Fibroblast of lung (primary cell): ENCODE results near the gene DCP1B. TPM values are rescaled to one million over a fixed set of nuclear protein-coding genes. Genes with fewer than 3 reads are reported as not detected.

Source experiments
- DNase-seq, 2 donors: peaks; one replicate each; pipeline versions ENCODE4 v3.0.0 to v3.0.0-alpha.2; 2010; ENCODE audit warnings: low read depth in 2 of 2
- H2AFZ ChIP-seq: 2 replicates; pipeline ENCODE4 v1.5.1; 2012; ENCODE audit warnings: low read length, control low read depth, inconsistent platforms
- H3K27ac ChIP-seq: 2 replicates; pipeline ENCODE4 v1.5.1; 2011; ENCODE audit warnings: low read length, control low read depth; ENCODE audit not compliant: insufficient read depth
- H3K27me3 ChIP-seq: 2 replicates; pipeline ENCODE4 v1.5.1; 2011; ENCODE audit warnings: mild to moderate bottlenecking, low read length; ENCODE audit not compliant: control insufficient read depth, insufficient read depth
- H3K36me3 ChIP-seq: 2 replicates; pipeline ENCODE4 v1.5.1; 2011; ENCODE audit warnings: low read length; ENCODE audit not compliant: control insufficient read depth, insufficient read depth
- H3K4me1 ChIP-seq: 2 replicates; pipeline ENCODE4 v1.5.1; 2011; ENCODE audit warnings: low read length; ENCODE audit not compliant: control insufficient read depth, insufficient read depth; ENCODE audit errors: extremely low read depth
- H3K4me2 ChIP-seq: 2 replicates; pipeline ENCODE4 v1.5.1; 2011; ENCODE audit warnings: low read length, control low read depth; ENCODE audit not compliant: insufficient read depth; ENCODE audit errors: extremely low read depth
- H3K4me3 ChIP-seq, 4 experiments: fragments of 200-600 bp in 1 of 4; sonication (generic) in 1 of 4; replicated peaks in 1 of 4; 2 replicates each; pipeline ENCODE4 v1.5.1; 2011 to 2016; ENCODE audit warnings: low read length in 4 of 4, low read depth in 3 of 4, mild to moderate bottlenecking in 3 of 4, control low read depth in 2 of 4, inconsistent platforms in 1 of 4, mixed read lengths in 1 of 4; ENCODE audit not compliant: insufficient read depth in 1 of 4; ENCODE audit errors: control extremely low read depth in 1 of 4
- H3K79me2 ChIP-seq: 2 replicates; pipeline ENCODE4 v1.5.1; 2012; ENCODE audit warnings: mild to moderate bottlenecking, low read length, inconsistent platforms; ENCODE audit not compliant: control insufficient read depth, insufficient read depth
- H3K9ac ChIP-seq: 2 replicates; pipeline ENCODE4 v1.5.1; 2011; ENCODE audit warnings: mild to moderate bottlenecking, low read length, control low read depth; ENCODE audit not compliant: insufficient read depth
- H3K9me3 ChIP-seq: 2 replicates; pipeline ENCODE4 v1.5.1; 2012; ENCODE audit warnings: low read depth, low read length; ENCODE audit not compliant: control insufficient read depth, insufficient read depth
- H4K20me1 ChIP-seq: 2 replicates; pipeline ENCODE4 v1.5.1; 2011; ENCODE audit warnings: low read length; ENCODE audit not compliant: control insufficient read depth, insufficient read depth; ENCODE audit errors: extremely low read depth
- EZH2 ChIP-seq: IDR thresholded peaks from 2 replicates; pipeline ENCODE4 v1.5.1; 2012; ENCODE audit warnings: low read length, control low read depth, mild to moderate bottlenecking; ENCODE audit errors: missing control alignments
- polyA plus RNA-seq, 2 donors: library from polyadenylated mRNA; depleted of rRNA in 1 of 2; stranded (reverse) in 1 of 2; unstranded in 1 of 2; fragments of >200 nt; gene quantifications; 2 replicates each; pipeline ENCODE4 v1.2.1, GENCODE V29; 2011 to 2012; ENCODE audit warnings: missing spikeins in 1 of 2
- total RNA-seq: library from RNA; depleted of rRNA; stranded (reverse); fragments of >200 nt; gene quantifications from 2 replicates; pipeline ENCODE4 v1.2.1, GENCODE V29; 2014
- TF ChIP-seq, protein P1 (sequence below), 2 donors: IDR thresholded peaks in 1 of 2; conservative IDR thresholded peaks in 1 of 2; 1 replicate in 1 of 2; 2 replicates in 1 of 2; pipeline ENCODE4 v1.5.1; 2011 to 2012; ENCODE audit warnings: low read length in 2 of 2, control low read depth in 1 of 2, inconsistent platforms in 1 of 2, low read depth in 1 of 2, mild to moderate bottlenecking in 1 of 2

The DCP1B gene
- total and polyA plus RNA-seq, 2 donors (not counting 1 experiment from before 2014, with no cell fraction given), result 10.4 to 19.4 TPM

GRCh38 chr12:1916371-1917171 lies 87.7 kb downstream of the DCP1B start:
- Histone ChIP-seq H3K36me3 (no peaks in the 10 kb centered on the region), H3K9me3 (no peaks in the 10 kb centered on the region)
- DNase-seq, result no peak

DNA sequence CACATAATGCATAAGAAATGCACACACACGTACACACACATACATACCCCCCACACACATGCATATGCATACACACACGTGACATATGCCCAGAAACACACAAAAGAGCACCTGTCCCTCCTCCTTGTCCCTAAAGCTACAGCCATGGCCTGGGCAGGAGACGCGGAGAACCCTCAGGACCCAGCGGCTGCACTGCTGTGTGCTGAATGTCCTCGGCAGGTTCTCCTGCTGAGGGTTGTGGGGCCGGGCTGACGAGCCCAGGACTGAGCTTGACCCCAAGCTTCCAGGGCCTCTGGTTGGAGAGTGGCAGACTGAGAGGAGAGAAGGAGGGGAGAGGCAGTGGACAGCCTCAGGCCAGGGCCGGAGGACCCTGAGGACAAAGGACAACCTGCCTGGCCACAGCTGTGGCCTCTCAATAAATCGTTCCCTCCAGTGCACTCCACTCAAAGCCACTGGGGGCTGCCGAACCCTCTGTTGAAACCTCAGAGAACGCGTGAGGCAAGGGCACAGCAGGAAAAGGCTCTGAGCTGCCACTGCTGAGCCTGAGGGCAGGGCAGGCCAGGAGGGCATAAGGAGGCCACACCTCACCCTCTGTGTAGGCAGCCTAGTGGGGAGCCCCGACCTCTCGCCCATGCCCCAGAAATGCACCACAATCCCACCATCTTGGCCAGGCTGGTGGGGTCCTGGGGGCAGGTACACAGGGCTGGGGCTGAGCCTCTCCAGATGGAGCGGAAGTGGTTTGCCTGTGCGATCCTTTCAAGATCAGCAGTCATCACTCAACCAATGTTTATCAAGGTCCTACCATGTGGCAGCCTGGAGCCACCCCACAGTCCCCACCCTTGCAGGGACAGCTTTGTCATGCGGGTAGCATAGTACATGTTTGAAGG lies 88.9 kb downstream of the DCP1B start:
- no peak for DNase-seq
- H3K4me3 ChIP-seq, result no peak overlapping the region
- H4K20me1 ChIP-seq, result no peaks in the 10 kb centered on the region
- H3K4me1 ChIP-seq, result no peaks in the 10 kb centered on the region
- H3K27me3 ChIP-seq, result peaks cover 24% of the 10 kb centered on the region
- no peak overlapping the region for H3K9ac ChIP-seq
- H3K4me2 ChIP-seq, result no peak overlapping the region
- H3K27ac ChIP-seq, result no peak overlapping the region
- TF ChIP-seq EZH2, result no peak
- TF ChIP-seq, protein P1, sequence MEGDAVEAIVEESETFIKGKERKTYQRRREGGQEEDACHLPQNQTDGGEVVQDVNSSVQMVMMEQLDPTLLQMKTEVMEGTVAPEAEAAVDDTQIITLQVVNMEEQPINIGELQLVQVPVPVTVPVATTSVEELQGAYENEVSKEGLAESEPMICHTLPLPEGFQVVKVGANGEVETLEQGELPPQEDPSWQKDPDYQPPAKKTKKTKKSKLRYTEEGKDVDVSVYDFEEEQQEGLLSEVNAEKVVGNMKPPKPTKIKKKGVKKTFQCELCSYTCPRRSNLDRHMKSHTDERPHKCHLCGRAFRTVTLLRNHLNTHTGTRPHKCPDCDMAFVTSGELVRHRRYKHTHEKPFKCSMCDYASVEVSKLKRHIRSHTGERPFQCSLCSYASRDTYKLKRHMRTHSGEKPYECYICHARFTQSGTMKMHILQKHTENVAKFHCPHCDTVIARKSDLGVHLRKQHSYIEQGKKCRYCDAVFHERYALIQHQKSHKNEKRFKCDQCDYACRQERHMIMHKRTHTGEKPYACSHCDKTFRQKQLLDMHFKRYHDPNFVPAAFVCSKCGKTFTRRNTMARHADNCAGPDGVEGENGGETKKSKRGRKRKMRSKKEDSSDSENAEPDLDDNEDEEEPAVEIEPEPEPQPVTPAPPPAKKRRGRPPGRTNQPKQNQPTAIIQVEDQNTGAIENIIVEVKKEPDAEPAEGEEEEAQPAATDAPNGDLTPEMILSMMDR (conservative IDR thresholded peaks at IDR 0.05 in 1 of 2, IDR thresholded peaks at IDR 0.05 in 1 of 2; ENCODE audit: low read depth in 1 of 2, low read length in 2 of 2), result no peak
- H3K9me3 ChIP-seq, result no peaks in the 10 kb centered on the region
- H2AFZ ChIP-seq, result no peak overlapping the region
- no peaks in the 10 kb centered on the region for H3K79me2 ChIP-seq
- H3K36me3 ChIP-seq, result no peaks in the 10 kb centered on the region

More at GRCh38 chr12:1916371-1917171, 87.7 kb downstream of the DCP1B start:
- Histone ChIP-seq H3K27ac (no peak overlapping the region), H3K79me2 (no peaks in the 10 kb centered on the region), H2AFZ (no peak overlapping the region), H3K9ac (no peak overlapping the region), H3K4me2 (no peak overlapping the region), H3K27me3 (peaks cover 24% of the 10 kb centered on the region), H3K4me3 (no peak overlapping the region), H3K4me1 (no peaks in the 10 kb centered on the region), H4K20me1 (no peaks in the 10 kb centered on the region)
- TF ChIP-seq, protein P1 (conservative IDR thresholded peaks at IDR 0.05 in 1 of 2, IDR thresholded peaks at IDR 0.05 in 1 of 2; ENCODE audit: low read depth in 1 of 2, low read length in 2 of 2), result no peak
- TF ChIP-seq EZH2, result no peak
